MM.1S (cell line): ENCODE measurements around the gene ITLN2.

ENCODE experiments used
- CTCF ChIP-seq: fragments of 300-600 bp; sonication (generic); IDR thresholded peaks from 2 replicates; pipeline ENCODE4 v1.5.1; 2016; ENCODE audit warnings: antibody characterized with exemption, low read length, mixed read lengths
- EZH2phosphoT487 ChIP-seq: fragments of 300-600 bp; sonication (generic); IDR thresholded peaks from 2 replicates; pipeline ENCODE4 v1.6.1; 2018; ENCODE audit warnings: antibody characterized with exemption, low read length

DNA sequence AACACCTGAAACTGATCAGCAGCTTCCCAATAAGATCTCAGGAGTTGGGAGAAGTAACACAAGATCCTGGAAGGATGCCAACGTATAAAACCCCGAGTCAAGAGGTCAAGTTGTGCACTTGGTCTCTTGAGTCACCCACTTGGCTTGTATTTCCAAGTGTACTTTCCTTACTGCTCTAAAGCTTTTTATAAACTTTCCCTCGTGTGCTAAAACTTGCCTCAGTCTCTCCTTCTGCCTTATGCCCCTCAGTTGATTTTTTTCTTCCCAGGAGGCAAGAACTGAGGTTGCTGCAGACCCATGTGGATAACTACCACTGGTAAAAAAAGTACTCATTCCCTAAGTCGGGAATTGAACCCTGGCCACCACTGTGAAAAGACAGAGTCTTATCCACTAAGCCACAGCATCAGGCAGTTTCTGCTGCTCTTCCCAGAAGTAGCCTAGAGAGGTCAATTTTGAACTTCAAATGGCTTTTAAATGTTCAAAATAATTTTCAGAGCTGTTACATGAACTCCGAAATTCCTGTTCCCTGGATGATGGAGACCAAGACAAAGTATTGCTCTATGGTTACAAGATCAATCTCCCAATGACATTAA is 28.9 kb downstream of the ITLN2 start:
- TF ChIP-seq CTCF (no peak), EZH2phosphoT487 (no peak)
